HFF-Myc (cell line): ENCODE data around the gene POLR1C.
A peak's percentile ranks its signal among the peaks of the same experiment; 100 is the strongest.

Experiments used
- DNase-seq: peaks from one replicate; pipeline ENCODE4 v3.0.0-alpha.2; 2011; ENCODE audit warnings: low read depth; ENCODE audit errors: extremely low read depth
- H3K4me3 ChIP-seq: replicated peaks from 2 replicates; pipeline ENCODE4 v1.5.1; 2011; ENCODE audit warnings: low read depth, mild to moderate bottlenecking, control low read depth, low read length
- TF ChIP-seq, protein P1 (sequence below): IDR thresholded peaks from 2 replicates; pipeline ENCODE4 v1.5.1; 2012; ENCODE audit warnings: mild to moderate bottlenecking, low read depth, low read length, control low read depth; ENCODE audit errors: missing control alignments

The POLR1C gene

DNA sequence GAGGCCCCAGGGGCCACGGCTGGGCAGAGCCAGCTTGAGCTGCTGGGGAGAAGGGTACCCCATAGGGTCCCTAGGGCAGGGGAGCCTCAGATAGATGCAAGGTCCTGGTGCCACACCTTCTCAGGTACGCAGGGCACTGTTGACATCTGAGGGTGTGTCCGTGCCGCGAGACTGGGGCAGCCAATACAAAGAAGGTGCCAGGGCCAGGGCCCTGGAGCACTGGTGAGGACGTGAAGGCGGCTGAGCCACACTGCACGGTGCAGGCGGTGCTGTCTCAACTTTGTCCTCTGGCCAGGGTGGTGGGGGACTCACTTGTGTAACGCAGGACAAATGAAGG lies 6.1 kb upstream of the POLR1C start:
- TF ChIP-seq, protein P1, sequence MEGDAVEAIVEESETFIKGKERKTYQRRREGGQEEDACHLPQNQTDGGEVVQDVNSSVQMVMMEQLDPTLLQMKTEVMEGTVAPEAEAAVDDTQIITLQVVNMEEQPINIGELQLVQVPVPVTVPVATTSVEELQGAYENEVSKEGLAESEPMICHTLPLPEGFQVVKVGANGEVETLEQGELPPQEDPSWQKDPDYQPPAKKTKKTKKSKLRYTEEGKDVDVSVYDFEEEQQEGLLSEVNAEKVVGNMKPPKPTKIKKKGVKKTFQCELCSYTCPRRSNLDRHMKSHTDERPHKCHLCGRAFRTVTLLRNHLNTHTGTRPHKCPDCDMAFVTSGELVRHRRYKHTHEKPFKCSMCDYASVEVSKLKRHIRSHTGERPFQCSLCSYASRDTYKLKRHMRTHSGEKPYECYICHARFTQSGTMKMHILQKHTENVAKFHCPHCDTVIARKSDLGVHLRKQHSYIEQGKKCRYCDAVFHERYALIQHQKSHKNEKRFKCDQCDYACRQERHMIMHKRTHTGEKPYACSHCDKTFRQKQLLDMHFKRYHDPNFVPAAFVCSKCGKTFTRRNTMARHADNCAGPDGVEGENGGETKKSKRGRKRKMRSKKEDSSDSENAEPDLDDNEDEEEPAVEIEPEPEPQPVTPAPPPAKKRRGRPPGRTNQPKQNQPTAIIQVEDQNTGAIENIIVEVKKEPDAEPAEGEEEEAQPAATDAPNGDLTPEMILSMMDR: no peak
- H3K4me3 ChIP-seq: peak overlapping the region; percentile 45
- DNase-seq: no peak

- H3K4me3 ChIP-seq: no peak overlapping the region
- TF ChIP-seq, protein P1: no peak
- no peak for DNase-seq
Observed at GRCh38 chr6:43511824-43512415, 5.0 kb upstream of the POLR1C start.

- no peak for DNase-seq
- peak overlapping the region; percentile 99 for H3K4me3 ChIP-seq
- TF ChIP-seq, protein P1: no peak
Observed at GRCh38 chr6:43515808-43516207, 1.1 kb upstream of the POLR1C start.

- no peak for DNase-seq
- TF ChIP-seq, protein P1: no peak
- peak overlapping the region; percentile 99 for H3K4me3 ChIP-seq
Observed at GRCh38 chr6:43516367-43516696, 557 bp upstream of the POLR1C start.

- TF ChIP-seq, protein P1: no peak
- peak overlapping the region; percentile 99 for H3K4me3 ChIP-seq
- no peak for DNase-seq
Observed at GRCh38 chr6:43517505-43518357, 842 bp downstream of the POLR1C start.

DNA sequence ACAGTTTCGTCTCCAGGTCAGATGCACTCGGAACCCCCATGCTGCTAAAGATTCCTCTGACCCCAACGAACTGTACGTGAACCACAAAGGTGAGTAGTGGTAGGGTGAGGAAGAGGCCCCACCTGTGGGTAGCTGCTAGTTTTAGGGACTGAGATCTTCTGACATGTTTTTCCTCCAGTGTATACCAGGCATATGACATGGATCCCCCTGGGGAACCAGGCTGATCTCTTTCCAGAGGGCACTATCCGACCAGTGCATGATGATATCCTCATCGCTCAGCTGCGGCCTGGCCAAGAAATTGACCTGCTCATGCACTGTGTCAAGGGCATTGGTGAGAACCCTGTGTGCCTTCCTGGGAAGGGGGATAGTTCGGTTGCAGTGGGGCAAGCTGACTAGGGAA lies 3.2 kb downstream of the POLR1C start:
- no peak overlapping the region for H3K4me3 ChIP-seq
- no peak for DNase-seq
- TF ChIP-seq, protein P1: no peak
